Uterus (tissue), 2 donors: ENCODE measurements around the gene TNIP1.

ENCODE experiments used
- CTCF ChIP-seq, 4 experiments: fragments of 200-600 bp in 2 of 4; fragments of 450-650 bp in 2 of 4; sonication (generic) in 2 of 4; IDR thresholded peaks; one replicate each; pipeline ENCODE4 v1.5.1; 2016 to 2019; ENCODE audit warnings: antibody characterized with exemption in 4 of 4, mild to moderate bottlenecking in 2 of 4, moderate library complexity in 1 of 4
- POLR2A ChIP-seq, 2 donors: fragments of 450-650 bp; IDR thresholded peaks; one replicate each; pipeline ENCODE4 v1.6.1; 2016; ENCODE audit warnings: antibody characterized with exemption in 2 of 2, mild to moderate bottlenecking in 1 of 2, moderate library complexity in 1 of 2

- TF ChIP-seq CTCF (IDR thresholded peaks at IDR 0.05), result no peak
- no peak for TF ChIP-seq POLR2A (IDR thresholded peaks at IDR 0.05)
Observed at GRCh38 chr5:151023651-151024050, 57.2 kb downstream of the TNIP1 start.
